IPS-20b (cell line): ENCODE results near the gene EDN3.
"Not testable (repeated sequence)": the region's sequence is repeated elsewhere in the genome, so short reads cannot be mapped to it uniquely, and the experiment has no call there.

Experiments used
- H3K27ac ChIP-seq: one replicate; pipeline ENCODE4 v1.5.1; 2013; ENCODE audit warnings: low read length
- H3K27me3 ChIP-seq: 2 replicates; pipeline ENCODE4 v1.6.1; 2013; ENCODE audit warnings: mild to moderate bottlenecking, low read length, inconsistent platforms; ENCODE audit not compliant: insufficient read depth
- H3K36me3 ChIP-seq: 2 replicates; pipeline ENCODE4 v1.6.1; 2013; ENCODE audit warnings: low read depth, mild to moderate bottlenecking, inconsistent platforms, low read length, moderate library complexity; ENCODE audit not compliant: insufficient read depth
- H3K4me1 ChIP-seq: 2 replicates; pipeline ENCODE4 v1.6.1; 2013; ENCODE audit warnings: mild to moderate bottlenecking, control low read depth, inconsistent platforms, low read length, moderate library complexity; ENCODE audit not compliant: insufficient read depth
- H3K4me3 ChIP-seq: 2 replicates; pipeline ENCODE4 v1.5.1; 2013; ENCODE audit warnings: mild to moderate bottlenecking, low read length, inconsistent platforms
- H3K9ac ChIP-seq: 2 replicates; pipeline ENCODE4 v1.6.1; 2013; ENCODE audit warnings: low read depth, mild to moderate bottlenecking, inconsistent platforms, low read length, moderate library complexity
- H3K9me3 ChIP-seq: 2 replicates; pipeline ENCODE4 v1.6.1; 2013; ENCODE audit warnings: mild to moderate bottlenecking, low read depth, low read length, inconsistent platforms; ENCODE audit not compliant: insufficient read depth

Gene EDN3

GRCh38 chr20:59324521-59325141 is 24.2 kb downstream of the EDN3 start:
- H3K9ac ChIP-seq, result no peak overlapping the region
- no peaks in the 10 kb centered on the region for H3K36me3 ChIP-seq
- H3K4me1 ChIP-seq, result no peaks in the 10 kb centered on the region
- H3K27me3 ChIP-seq, result peaks cover 30% of the 10 kb centered on the region
- H3K9me3 ChIP-seq, result no peaks in the 10 kb centered on the region
- H3K27ac ChIP-seq, result no peak overlapping the region
- no peak overlapping the region for H3K4me3 ChIP-seq

- peaks cover 30% of the 10 kb centered on the region for H3K27me3 ChIP-seq
Measured at GRCh38 chr20:59325142-59325523, 24.7 kb downstream of the EDN3 start.

GRCh38 chr20:59326188-59326587 is 25.8 kb downstream of the EDN3 start:
- Histone ChIP-seq H3K9me3 (no peaks in the 10 kb centered on the region), H3K27ac (no peak overlapping the region), H3K4me1 (no peaks in the 10 kb centered on the region), H3K9ac (no peak overlapping the region), H3K4me3 (no peak overlapping the region), H3K36me3 (no peaks in the 10 kb centered on the region), H3K27me3 (peaks cover 38% of the 10 kb centered on the region)

More at GRCh38 chr20:59325142-59325523, 24.7 kb downstream of the EDN3 start:
- Histone ChIP-seq H3K9ac (no peak overlapping the region), H3K4me3 (no peak overlapping the region), H3K9me3 (no peaks in the 10 kb centered on the region), H3K4me1 (no peaks in the 10 kb centered on the region), H3K36me3 (no peaks in the 10 kb centered on the region), H3K27ac (no peak overlapping the region)

GRCh38 chr20:59328071-59328470 is 27.7 kb downstream of the EDN3 start:
- Histone ChIP-seq H3K27ac (no peak overlapping the region), H3K9me3 (no peaks in the 10 kb centered on the region), H3K27me3 (peaks cover 42% of the 10 kb centered on the region), H3K4me1 (no peaks in the 10 kb centered on the region), H3K36me3 (no peaks in the 10 kb centered on the region), H3K4me3 (no peak overlapping the region), H3K9ac (no peak overlapping the region)

- Histone ChIP-seq H3K4me1 (no peaks in the 10 kb centered on the region), H3K9ac (no peak overlapping the region), H3K27me3 (peaks cover 55% of the 10 kb centered on the region), H3K4me3 (no peak overlapping the region), H3K36me3 (no peaks in the 10 kb centered on the region), H3K9me3 (no peaks in the 10 kb centered on the region), H3K27ac (no peak overlapping the region)
Measured at GRCh38 chr20:59331721-59332329, 31.4 kb downstream of the EDN3 start.

GRCh38 chr20:59333260-59333845 is 32.9 kb downstream of the EDN3 start:
- no peaks in the 10 kb centered on the region for H3K9me3 ChIP-seq
- peaks cover 47% of the 10 kb centered on the region for H3K27me3 ChIP-seq
- no peaks in the 10 kb centered on the region for H3K4me1 ChIP-seq
- no peak overlapping the region for H3K4me3 ChIP-seq
- H3K36me3 ChIP-seq, result no peaks in the 10 kb centered on the region
- no peak overlapping the region for H3K27ac ChIP-seq
- no peak overlapping the region for H3K9ac ChIP-seq

- no peaks in the 10 kb centered on the region for H3K9me3 ChIP-seq
- no peaks in the 10 kb centered on the region for H3K4me1 ChIP-seq
- H3K4me3 ChIP-seq, result no peak overlapping the region
- H3K36me3 ChIP-seq, result no peaks in the 10 kb centered on the region
- peaks cover 41% of the 10 kb centered on the region for H3K27me3 ChIP-seq
- no peak overlapping the region for H3K9ac ChIP-seq
- H3K27ac ChIP-seq, result no peak overlapping the region
Measured at GRCh38 chr20:59333951-59334350, 33.5 kb downstream of the EDN3 start.

- no peaks in the 10 kb centered on the region for H3K4me1 ChIP-seq
- peaks cover 40% of the 10 kb centered on the region for H3K27me3 ChIP-seq
Measured at GRCh38 chr20:59334651-59335300, 34.4 kb downstream of the EDN3 start.

GRCh38 chr20:59335377-59335776 is 35.0 kb downstream of the EDN3 start:
- H3K9ac ChIP-seq, result no peak overlapping the region
- H3K27me3 ChIP-seq, result peaks cover 40% of the 10 kb centered on the region
- no peaks in the 10 kb centered on the region for H3K36me3 ChIP-seq
- H3K4me1 ChIP-seq, result no peaks in the 10 kb centered on the region
- no peaks in the 10 kb centered on the region for H3K9me3 ChIP-seq
- H3K4me3 ChIP-seq, result no peak overlapping the region
- no peak overlapping the region for H3K27ac ChIP-seq

More at GRCh38 chr20:59334651-59335300, 34.4 kb downstream of the EDN3 start:
- H3K27ac ChIP-seq, result no peak overlapping the region
- H3K4me3 ChIP-seq, result no peak overlapping the region
- H3K9me3 ChIP-seq, result no peaks in the 10 kb centered on the region
- H3K36me3 ChIP-seq, result no peaks in the 10 kb centered on the region
- no peak overlapping the region for H3K9ac ChIP-seq

GRCh38 chr20:59336540-59336939 is 36.1 kb downstream of the EDN3 start:
- H3K9ac ChIP-seq, result no peak overlapping the region
- no peak overlapping the region for H3K4me3 ChIP-seq
- no peaks in the 10 kb centered on the region for H3K9me3 ChIP-seq
- H3K27me3 ChIP-seq, result peaks cover 29% of the 10 kb centered on the region
- H3K27ac ChIP-seq, result no peak overlapping the region
- no peaks in the 10 kb centered on the region for H3K4me1 ChIP-seq
- no peaks in the 10 kb centered on the region for H3K36me3 ChIP-seq

- H3K4me3 ChIP-seq, H3K4me1 ChIP-seq, H3K9me3 ChIP-seq, H3K36me3 ChIP-seq, H3K27ac ChIP-seq, H3K9ac ChIP-seq: not testable (repeated sequence)
- H3K27me3 ChIP-seq, result peaks cover 30% of the 10 kb centered on the region
Measured at GRCh38 chr20:59338444-59338843, 38.0 kb downstream of the EDN3 start.
